Measurements from ENCODE around the gene AASDHPPT. TPM values are rescaled to one million over a fixed set of nuclear protein-coding genes. Genes with fewer than 3 reads are reported as not detected.
"Not testable (repeated sequence)": the region's sequence is repeated elsewhere in the genome, so short reads cannot be mapped to it uniquely, and the experiment has no call there.

AASDHPPT gene
- total and polyA plus RNA-seq, 8 donors, result 9.2 to 28.8 (median 16.8) TPM

DNA sequence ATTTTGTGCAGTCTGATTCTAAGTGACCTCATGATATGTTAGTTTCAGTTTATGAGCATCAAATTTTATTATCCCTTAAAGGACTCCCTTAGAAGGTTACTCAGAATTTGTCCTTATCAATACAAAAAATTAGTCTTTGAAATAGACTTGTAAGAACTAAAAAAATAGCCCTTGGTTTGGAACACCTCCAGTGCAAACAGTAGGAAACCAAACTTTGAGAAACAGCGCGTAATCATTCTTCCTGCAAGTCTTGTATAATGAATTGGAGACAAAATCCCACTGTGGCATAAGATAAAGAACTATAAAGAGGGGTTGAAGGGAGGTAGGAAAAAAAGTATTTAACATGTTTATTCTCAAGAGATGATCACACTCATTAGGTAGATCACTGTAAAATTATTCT is 44.6 kb upstream of the AASDHPPT start:
- H3K9me3 ChIP-seq, result no peaks in the 10 kb centered on the region
- no peaks in the 10 kb centered on the region for H3K27me3 ChIP-seq
- no peak for DNase-seq
- intact Hi-C loops (cut with DNase I), result no loop called here
- no peak for ATAC-seq
- peaks cover 0 to 10% (median 4%) of the 10 kb centered on the region in 3 donors for H3K4me1 ChIP-seq
- no peak overlapping the region for H3K27ac ChIP-seq
- FAIRE-seq, result no peak
- TF ChIP-seq, protein P1, sequence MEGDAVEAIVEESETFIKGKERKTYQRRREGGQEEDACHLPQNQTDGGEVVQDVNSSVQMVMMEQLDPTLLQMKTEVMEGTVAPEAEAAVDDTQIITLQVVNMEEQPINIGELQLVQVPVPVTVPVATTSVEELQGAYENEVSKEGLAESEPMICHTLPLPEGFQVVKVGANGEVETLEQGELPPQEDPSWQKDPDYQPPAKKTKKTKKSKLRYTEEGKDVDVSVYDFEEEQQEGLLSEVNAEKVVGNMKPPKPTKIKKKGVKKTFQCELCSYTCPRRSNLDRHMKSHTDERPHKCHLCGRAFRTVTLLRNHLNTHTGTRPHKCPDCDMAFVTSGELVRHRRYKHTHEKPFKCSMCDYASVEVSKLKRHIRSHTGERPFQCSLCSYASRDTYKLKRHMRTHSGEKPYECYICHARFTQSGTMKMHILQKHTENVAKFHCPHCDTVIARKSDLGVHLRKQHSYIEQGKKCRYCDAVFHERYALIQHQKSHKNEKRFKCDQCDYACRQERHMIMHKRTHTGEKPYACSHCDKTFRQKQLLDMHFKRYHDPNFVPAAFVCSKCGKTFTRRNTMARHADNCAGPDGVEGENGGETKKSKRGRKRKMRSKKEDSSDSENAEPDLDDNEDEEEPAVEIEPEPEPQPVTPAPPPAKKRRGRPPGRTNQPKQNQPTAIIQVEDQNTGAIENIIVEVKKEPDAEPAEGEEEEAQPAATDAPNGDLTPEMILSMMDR (IDR thresholded peaks at IDR 0.05), result no peak
- no peak overlapping the region for H3K4me3 ChIP-seq
- WGBS, 2 donors, result 52 to 60% methylated on average over 2 of the region's 2 CpGs
- H3K36me3 ChIP-seq, result no peaks in the 10 kb centered on the region

DNA sequence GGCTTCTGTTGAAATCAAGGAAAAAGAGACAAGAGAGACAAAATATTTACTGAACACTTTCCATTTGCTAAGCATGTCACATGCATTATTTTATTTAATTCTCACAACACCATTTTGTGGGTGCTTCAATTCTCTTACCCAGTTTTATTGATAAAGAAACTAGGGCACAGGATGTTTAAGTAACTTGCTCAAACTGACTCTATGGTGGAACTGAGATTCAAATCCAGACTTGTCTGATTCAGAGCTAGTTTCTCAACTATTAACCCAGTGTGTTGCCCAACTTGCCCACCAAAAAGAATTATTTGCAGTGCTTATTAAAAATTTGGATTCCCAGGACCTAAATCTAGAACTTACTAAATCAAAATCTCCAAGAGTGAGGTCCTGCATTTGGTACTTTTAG is 33.9 kb upstream of the AASDHPPT start:
- H3K36me3 ChIP-seq, result no peaks in the 10 kb centered on the region
- H3K4me1 ChIP-seq, result no peaks in the 10 kb centered on the region
- FAIRE-seq (no peak), DNase-seq (no peak), ATAC-seq (no peak)
- no peaks in the 10 kb centered on the region for H3K9me3 ChIP-seq
- no peak overlapping the region for H3K27ac ChIP-seq
- TF ChIP-seq, protein P1 (IDR thresholded peaks at IDR 0.05), result no peak
- no peaks in the 10 kb centered on the region for H3K27me3 ChIP-seq
- H3K4me3 ChIP-seq, result no peak overlapping the region
- intact Hi-C loops (cut with DNase I), result no loop called here

DNA sequence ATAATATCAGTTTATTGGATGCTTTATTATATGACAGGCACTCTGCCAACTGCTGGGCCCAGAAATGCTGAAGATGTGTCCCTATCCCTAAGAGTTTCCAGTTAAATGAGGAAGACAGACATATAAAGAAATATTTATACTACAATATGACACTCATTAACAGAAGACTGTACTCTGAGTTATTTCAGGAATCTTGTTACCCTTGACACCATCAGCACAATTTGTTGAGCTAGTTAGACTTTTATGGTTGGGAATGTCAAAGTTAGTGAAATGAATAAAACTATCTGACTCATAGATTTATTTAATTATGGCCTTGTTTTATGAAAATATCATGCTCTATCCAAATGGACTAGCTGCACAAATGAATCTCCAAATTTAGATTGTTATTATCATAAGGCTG is 29.8 kb upstream of the AASDHPPT start:
- no peak for ATAC-seq
- no peak overlapping the region for H3K4me3 ChIP-seq
- no peak overlapping the region for H3K27ac ChIP-seq
- intact Hi-C loops (cut with DNase I), result no loop called here
- TF ChIP-seq, protein P1 (IDR thresholded peaks at IDR 0.05), result no peak
- H3K27me3 ChIP-seq, result no peaks in the 10 kb centered on the region
- no peak for FAIRE-seq
- DNase-seq, result no peak
- H3K36me3 ChIP-seq, result no peaks in the 10 kb centered on the region
- H3K4me1 ChIP-seq, result peaks cover 0 to 8% (median 0%) of the 10 kb centered on the region in 3 donors
- H3K9me3 ChIP-seq, result no peaks in the 10 kb centered on the region

- no peak overlapping the region for H3K27ac ChIP-seq
- FAIRE-seq, result no peak
These were observed 27.6 kb upstream of the AASDHPPT start for GRCh38 chr11:106049727-106050476.

GRCh38 chr11:106051103-106051502 is 26.4 kb upstream of the AASDHPPT start:
- intact Hi-C loops (cut with DNase I), result no loop called here
- ATAC-seq (peak; percentile 45 to 64 (median 62)), FAIRE-seq (no peak), DNase-seq (no peak)
- Histone ChIP-seq H3K4me1 (peaks cover 0 to 8% (median 0%) of the 10 kb centered on the region in 3 donors), H3K27ac (no peak overlapping the region), H3K27me3 (no peaks in the 10 kb centered on the region), H3K4me3 (no peak overlapping the region), H3K36me3 (no peaks in the 10 kb centered on the region), H3K9me3 (no peaks in the 10 kb centered on the region)
- WGBS, 2 donors, result 22 to 29% methylated on average over 2 of the region's 2 CpGs
- TF ChIP-seq, protein P1 (IDR thresholded peaks at IDR 0.05), result no peak

More at GRCh38 chr11:106049727-106050476, 27.6 kb upstream of the AASDHPPT start:
- Histone ChIP-seq H3K4me1 (peaks cover 0 to 8% (median 0%) of the 10 kb centered on the region in 3 donors), H3K36me3 (no peaks in the 10 kb centered on the region), H3K9me3 (no peaks in the 10 kb centered on the region), H3K4me3 (no peak overlapping the region), H3K27me3 (no peaks in the 10 kb centered on the region)
- DNase-seq (no peak), ATAC-seq (no peak)
- TF ChIP-seq, protein P1 (IDR thresholded peaks at IDR 0.05), result no peak
- 78 to 86% methylated on average over 5 of the region's 5 CpGs for WGBS, 2 donors
- intact Hi-C loops (cut with DNase I), result no loop called here

DNA sequence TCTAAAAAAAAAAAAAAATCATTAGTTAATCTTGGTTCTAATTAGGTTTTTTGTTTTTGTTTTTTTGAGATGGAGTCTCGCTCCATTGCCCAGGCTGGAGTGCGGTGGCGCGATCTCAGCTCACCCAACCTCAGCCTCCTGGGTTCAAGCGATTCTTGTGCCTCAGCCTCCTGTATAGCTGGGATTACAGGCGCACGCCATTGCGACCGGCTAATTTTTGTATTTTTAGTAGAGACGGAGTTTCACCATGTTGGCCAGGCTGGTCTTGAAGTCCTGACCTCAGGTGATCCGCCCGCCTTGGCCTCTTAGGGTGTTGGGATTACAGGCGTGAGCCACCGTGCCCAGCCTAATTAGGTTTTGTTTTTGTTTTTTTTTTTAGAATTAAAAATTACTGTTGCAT is 19.1 kb upstream of the AASDHPPT start:
- DNase-seq; ATAC-seq; FAIRE-seq; H3K9me3 ChIP-seq; H3K36me3 ChIP-seq; H3K27ac ChIP-seq; H3K4me3 ChIP-seq; H3K27me3 ChIP-seq; intact Hi-C loops (cut with DNase I); H3K4me1 ChIP-seq: not testable (repeated sequence)
- WGBS, 2 donors, result 90 to 97% methylated on average over 14 of the region's 14 CpGs
